Sigmoid colon (tissue), 7 donors: ENCODE data around the gene CREB3. TPM values are rescaled to one million over a fixed set of nuclear protein-coding genes. Genes with fewer than 3 reads are reported as not detected.

ENCODE experiments used
- DNase-seq: peaks from one replicate; pipeline ENCODE4 v3.0.0-alpha.2; 2019
- H3K27ac ChIP-seq, 4 donors: fragments of 200-600 bp; sonication (generic); one replicate each; pipeline ENCODE4 v1.5.1; 2016 to 2019; ENCODE audit warnings: mild to moderate bottlenecking in 1 of 4
- H3K27me3 ChIP-seq, 3 donors: fragments of 200-600 bp; sonication (generic); one replicate each; pipeline ENCODE4 v1.5.1; 2019; ENCODE audit warnings: mild to moderate bottlenecking in 1 of 3
- H3K36me3 ChIP-seq, 4 donors: fragments of 200-600 bp; sonication (generic); one replicate each; pipeline ENCODE4 v1.5.1; 2016 to 2019
- H3K4me1 ChIP-seq, 4 donors: fragments of 200-600 bp; sonication (generic); one replicate each; pipeline ENCODE4 v1.5.1; 2017 to 2019
- H3K4me3 ChIP-seq, 4 donors: fragments of 200-600 bp; sonication (generic); one replicate each; pipeline ENCODE4 v1.5.1; 2017 to 2019; ENCODE audit warnings: mild to moderate bottlenecking in 2 of 4, moderate library complexity in 1 of 4
- H3K9me3 ChIP-seq, 4 donors: fragments of 200-600 bp in 3 of 4; sonication (generic) in 3 of 4; one replicate each; pipeline versions ENCODE4 v1.5.1 to v1.6.1; 2013 to 2019
- EP300 ChIP-seq, 4 donors: sonication (generic); formaldehyde crosslinking; IDR thresholded peaks; one replicate each; pipeline ENCODE4 v1.6.1; 2017; ENCODE audit warnings: antibody characterized with exemption in 4 of 4
- POLR2A ChIP-seq, 2 donors: fragments of 450-650 bp; IDR thresholded peaks; one replicate each; pipeline ENCODE4 v1.6.1; 2016; ENCODE audit warnings: antibody characterized with exemption in 2 of 2, mild to moderate bottlenecking in 2 of 2, moderate library complexity in 2 of 2
- POLR2AphosphoS5 ChIP-seq, 4 donors: sonication (generic); formaldehyde crosslinking; IDR thresholded peaks; one replicate each; pipeline ENCODE4 v1.6.1; 2017; ENCODE audit warnings: antibody characterized with exemption in 4 of 4
- WGBS, 2 donors: extraction: QIAGEN DNeasy Blood & Tissue Kit; methylation state at CpG; one replicate each; pipeline ENCODE4 v1.1.7; 2013; 5-methylcytosine and 5-hydroxymethylcytosine counted together
- intact Hi-C: fragments of 100-400 bp; cut with DNase I; formaldehyde crosslinking; loops from one replicate; pipeline ENCODE4 v1.15.1; 2023
- polyA plus RNA-seq, 3 donors: library from polyadenylated mRNA; stranded (reverse); fragments of 200-250 nt; gene quantifications; one replicate each; pipeline ENCODE4 v1.2.3, GENCODE V29; 2013
- total RNA-seq, 4 donors: library from RNA; depleted of rRNA; stranded (reverse); fragments of >200 nt; gene quantifications; one replicate each; pipeline ENCODE4 v1.1.0, GENCODE V29; 2016
- TF ChIP-seq, protein P1 (sequence below), 4 experiments: fragments of 450-650 bp in 3 of 4; fragments of 200-600 bp in 1 of 4; IDR thresholded peaks; one replicate each; pipeline ENCODE4 v1.5.1; 2016 to 2019; ENCODE audit warnings: antibody characterized with exemption in 4 of 4, mild to moderate bottlenecking in 3 of 4, moderate library complexity in 2 of 4
- donor health status: healthy with polysubstance abuse.
- donor health status: Bipolar disorder and iron deficiency.
- donor health status: healthy.

CREB3 gene
- total and polyA plus RNA-seq, 7 donors: 31.0 to 82.7 (median 65.9) TPM

DNA sequence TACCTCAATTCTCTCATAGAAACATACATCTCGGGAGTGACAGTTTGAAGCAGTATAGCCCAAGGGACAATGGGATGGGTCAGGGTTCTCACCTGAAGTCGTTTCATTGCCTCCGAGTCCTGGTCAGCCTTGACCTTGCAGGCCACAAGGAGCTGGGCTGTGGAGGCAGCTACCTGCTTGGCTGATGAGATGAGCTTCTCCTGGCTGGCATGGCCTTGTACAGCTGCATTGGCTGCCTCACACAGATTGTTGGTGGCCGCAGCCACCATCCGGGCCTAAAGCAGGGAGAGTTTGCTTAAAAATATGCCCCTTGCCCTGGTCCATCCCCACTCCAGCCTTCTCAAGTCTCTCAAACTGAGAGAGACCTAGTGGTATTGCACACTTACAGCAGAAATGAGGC lies 34.2 kb upstream of the CREB3 start:
- Histone ChIP-seq H3K36me3 (peaks cover 60 to 78% (median 64%) of the 10 kb centered on the region in 4 donors), H3K27ac (peak overlapping the region; percentile 95 to 100 (median 98)), H3K9me3 (no peaks in the 10 kb centered on the region), H3K4me3 (no peak overlapping the region), H3K4me1 (peaks cover 0 to 41% (median 23%) of the 10 kb centered on the region in 4 donors), H3K27me3 (no peaks in the 10 kb centered on the region)
- 86 to 90% methylated on average over 5 of the region's 5 CpGs for WGBS, 2 donors
- intact Hi-C loops: no loop called here
- peak; percentile 51 for DNase-seq
- TF ChIP-seq, protein P1, sequence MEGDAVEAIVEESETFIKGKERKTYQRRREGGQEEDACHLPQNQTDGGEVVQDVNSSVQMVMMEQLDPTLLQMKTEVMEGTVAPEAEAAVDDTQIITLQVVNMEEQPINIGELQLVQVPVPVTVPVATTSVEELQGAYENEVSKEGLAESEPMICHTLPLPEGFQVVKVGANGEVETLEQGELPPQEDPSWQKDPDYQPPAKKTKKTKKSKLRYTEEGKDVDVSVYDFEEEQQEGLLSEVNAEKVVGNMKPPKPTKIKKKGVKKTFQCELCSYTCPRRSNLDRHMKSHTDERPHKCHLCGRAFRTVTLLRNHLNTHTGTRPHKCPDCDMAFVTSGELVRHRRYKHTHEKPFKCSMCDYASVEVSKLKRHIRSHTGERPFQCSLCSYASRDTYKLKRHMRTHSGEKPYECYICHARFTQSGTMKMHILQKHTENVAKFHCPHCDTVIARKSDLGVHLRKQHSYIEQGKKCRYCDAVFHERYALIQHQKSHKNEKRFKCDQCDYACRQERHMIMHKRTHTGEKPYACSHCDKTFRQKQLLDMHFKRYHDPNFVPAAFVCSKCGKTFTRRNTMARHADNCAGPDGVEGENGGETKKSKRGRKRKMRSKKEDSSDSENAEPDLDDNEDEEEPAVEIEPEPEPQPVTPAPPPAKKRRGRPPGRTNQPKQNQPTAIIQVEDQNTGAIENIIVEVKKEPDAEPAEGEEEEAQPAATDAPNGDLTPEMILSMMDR (IDR thresholded peaks at IDR 0.05): no peak
- TF ChIP-seq EP300 (IDR thresholded peaks at IDR 0.05) (no peak), POLR2AphosphoS5 (IDR thresholded peaks at IDR 0.05) (no peak), POLR2A (IDR thresholded peaks at IDR 0.05) (no peak)

DNA sequence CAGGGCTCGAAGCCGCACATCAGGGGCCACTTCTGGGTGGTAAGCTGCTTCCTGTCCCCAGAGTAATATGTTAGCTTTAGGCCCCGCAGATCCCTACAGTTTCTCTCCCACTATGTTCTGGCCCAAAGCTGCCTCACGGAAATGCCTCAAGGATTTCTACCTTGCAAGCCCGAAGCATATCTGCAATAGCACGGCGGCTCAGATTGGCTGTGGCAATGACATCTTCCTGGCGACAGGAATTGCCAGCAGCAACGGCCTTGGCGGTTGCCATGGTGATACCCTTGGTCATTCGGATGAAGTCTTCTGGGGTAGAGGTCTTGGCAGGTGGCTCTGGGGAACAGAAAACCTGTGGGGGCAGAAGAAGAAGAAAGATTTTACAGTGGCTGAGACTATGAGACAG lies 32.4 kb upstream of the CREB3 start:
- peak overlapping the region; percentile 95 to 100 (median 98) for H3K27ac ChIP-seq
- no peak for TF ChIP-seq EP300 (IDR thresholded peaks at IDR 0.05)
- no peak for TF ChIP-seq POLR2A (IDR thresholded peaks at IDR 0.05)
- TF ChIP-seq POLR2AphosphoS5 (IDR thresholded peaks at IDR 0.05): no peak
- TF ChIP-seq, protein P1 (IDR thresholded peaks at IDR 0.05): no peak
- peaks cover 0 to 37% (median 19%) of the 10 kb centered on the region in 4 donors for H3K4me1 ChIP-seq
- intact Hi-C loops: no loop called here
- H3K36me3 ChIP-seq: peaks cover 78 to 96% (median 82%) of the 10 kb centered on the region in 4 donors
- DNase-seq: peak; percentile 53
- H3K9me3 ChIP-seq: no peaks in the 10 kb centered on the region
- no peak overlapping the region for H3K4me3 ChIP-seq
- WGBS, 2 donors: 90 to 92% methylated on average over 11 of the region's 11 CpGs
- H3K27me3 ChIP-seq: no peaks in the 10 kb centered on the region

DNA sequence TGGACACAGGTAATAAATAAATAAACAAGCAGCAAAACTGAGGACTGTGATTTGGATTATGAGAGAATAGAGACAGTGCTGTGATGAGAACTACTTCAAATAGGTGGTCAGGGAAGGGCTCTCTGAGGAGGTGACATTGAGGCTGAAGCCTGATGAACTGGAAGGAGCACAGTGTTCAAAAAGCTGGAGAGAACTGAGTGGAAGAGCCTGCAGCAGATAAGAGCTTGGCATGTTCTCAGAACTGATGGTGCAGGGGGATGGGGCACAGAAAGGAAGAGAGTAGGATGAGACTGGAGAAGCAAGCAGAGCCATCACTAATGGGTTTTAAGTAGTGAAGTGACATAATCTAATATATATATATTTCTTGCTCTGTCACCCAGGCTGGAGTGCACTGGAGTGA lies 31.5 kb upstream of the CREB3 start:
- DNase-seq: peak; percentile 5
- Histone ChIP-seq H3K27me3 (no peaks in the 10 kb centered on the region), H3K9me3 (no peaks in the 10 kb centered on the region), H3K4me1 (peaks cover 0 to 28% (median 17%) of the 10 kb centered on the region in 4 donors), H3K36me3 (peaks cover 87 to 100% (median 91%) of the 10 kb centered on the region in 4 donors), H3K27ac (peak overlapping the region; percentile 10 to 100 (median 96)), H3K4me3 (no peak overlapping the region)
- TF ChIP-seq POLR2A (IDR thresholded peaks at IDR 0.05): no peak
- no peak for TF ChIP-seq EP300 (IDR thresholded peaks at IDR 0.05)
- TF ChIP-seq, protein P1 (IDR thresholded peaks at IDR 0.05): no peak
- no peak for TF ChIP-seq POLR2AphosphoS5 (IDR thresholded peaks at IDR 0.05)
- intact Hi-C loops: no loop called here

DNA sequence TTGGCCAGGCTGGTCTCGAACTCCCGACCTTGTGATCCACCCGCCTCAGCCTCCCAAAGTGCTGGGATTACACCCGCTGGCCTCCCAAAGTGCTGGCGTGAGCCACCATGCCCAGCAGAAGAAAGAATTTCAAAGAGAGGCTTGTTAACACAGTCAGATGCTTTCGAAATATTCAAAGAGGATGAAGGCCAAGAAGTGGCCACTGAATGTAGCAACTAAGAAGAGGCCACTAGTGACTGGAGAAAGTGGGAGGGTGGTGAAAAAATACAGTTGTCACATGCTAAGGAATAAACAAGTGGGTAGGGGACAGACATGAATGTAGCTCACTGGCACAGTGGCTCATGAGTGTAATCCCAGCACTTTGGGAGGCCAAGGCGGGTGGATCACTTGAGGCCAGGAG lies 29.8 kb upstream of the CREB3 start:
- Histone ChIP-seq H3K4me3 (no peak overlapping the region), H3K4me1 (peaks cover 0 to 11% (median 0%) of the 10 kb centered on the region in 4 donors), H3K27ac (peak overlapping the region in 3 of 4 donors; percentile 44 to 100 (median 98)), H3K36me3 (peaks cover 100% of the 10 kb centered on the region in 4 donors), H3K9me3 (no peaks in the 10 kb centered on the region), H3K27me3 (no peaks in the 10 kb centered on the region)
- no peak for TF ChIP-seq POLR2A (IDR thresholded peaks at IDR 0.05)
- TF ChIP-seq EP300 (IDR thresholded peaks at IDR 0.05): no peak
- TF ChIP-seq, protein P1 (IDR thresholded peaks at IDR 0.05): no peak
- no peak for TF ChIP-seq POLR2AphosphoS5 (IDR thresholded peaks at IDR 0.05)
- peak; percentile 1 for DNase-seq
- intact Hi-C loops: no loop called here
- WGBS, 2 donors: 95 to 97% methylated on average over 7 of the region's 7 CpGs
